Prostate gland (tissue), 2 donors: ENCODE results near the gene GRK1.

Experiments
- CTCF ChIP-seq, 4 experiments: fragments of 200-600 bp in 2 of 4; fragments of 450-650 bp in 2 of 4; sonication (generic) in 2 of 4; IDR thresholded peaks; 1 replicate in 3 of 4; 2 replicates in 1 of 4; pipeline ENCODE4 v1.5.1; 2016 to 2019; ENCODE audit warnings: antibody characterized with exemption in 4 of 4, mild to moderate bottlenecking in 2 of 4, moderate library complexity in 2 of 4
- POLR2A ChIP-seq: fragments of 450-650 bp; IDR thresholded peaks from one replicate; pipeline ENCODE4 v1.6.1; 2016; ENCODE audit warnings: antibody characterized with exemption, mild to moderate bottlenecking

- no peak for TF ChIP-seq CTCF (IDR thresholded peaks at IDR 0.05)
- TF ChIP-seq POLR2A: no peak
These were observed 84.5 kb downstream of the GRK1 start for GRCh38 chr13:113751491-113751890.
